Left ventricle myocardium inferior (tissue), 1 donor: ENCODE data around the gene CETN1. TPM values are rescaled to one million over a fixed set of nuclear protein-coding genes. Genes with fewer than 3 reads are reported as not detected.

Experiments
- DNase-seq: peaks from one replicate; pipeline ENCODE4 v3.0.0-alpha.2; 2020
- H3K27ac ChIP-seq: fragments of 200-600 bp; replicated peaks from 2 replicates; pipeline ENCODE4 v1.8.0; 2021
- H3K27me3 ChIP-seq: fragments of 200-600 bp; 2 replicates; pipeline ENCODE4 v1.8.0; 2021; ENCODE audit warnings: low read depth
- H3K36me3 ChIP-seq: fragments of 200-600 bp; 2 replicates; pipeline ENCODE4 v1.8.0; 2021
- H3K4me1 ChIP-seq: fragments of 200-600 bp; 2 replicates; pipeline ENCODE4 v1.8.0; 2021
- H3K4me3 ChIP-seq: fragments of 200-600 bp; 2 replicates; pipeline ENCODE4 v1.8.0; 2021; ENCODE audit warnings: mild to moderate bottlenecking, moderate library complexity
- H3K9me3 ChIP-seq: fragments of 200-600 bp; replicated peaks from 2 replicates; pipeline ENCODE4 v1.8.0; 2021
- intact Hi-C: fragments of 100-400 bp; cut with micrococcal nuclease; formaldehyde crosslinking; loops from one replicate; pipeline ENCODE4 v1.11.0; 2022
- total RNA-seq: library from RNA; stranded (reverse); fragmentation: NEBNext Ultra II Directional; extraction: Animal tissue kit (Norgen Biotek cat#: 25700); gene quantifications from one replicate; pipeline ENCODE4 v1.2.1, GENCODE V29; 2021
- TF ChIP-seq, protein P1 (sequence below): fragments of 200-600 bp; IDR thresholded peaks from 2 replicates; pipeline ENCODE4 v1.8.0; 2021; ENCODE audit warnings: antibody characterized with exemption, mild to moderate bottlenecking, borderline replicate concordance
- donor health status: DM: no; HTN: yes; CAD: no; lungs with severe emphysema.

Gene CETN1
- total RNA-seq, 1 donor from 2014 or later: not detected

GRCh38 chr18:549967-550366 is 30.2 kb upstream of the CETN1 start:
- no peaks in the 10 kb centered on the region for H3K27me3 ChIP-seq
- H3K4me3 ChIP-seq: no peak overlapping the region
- intact Hi-C loops: no loop called here
- no peaks in the 10 kb centered on the region for H3K36me3 ChIP-seq
- H3K4me1 ChIP-seq: no peaks in the 10 kb centered on the region
- no peak overlapping the region for H3K27ac ChIP-seq
- H3K9me3 ChIP-seq: no peaks in the 10 kb centered on the region
- TF ChIP-seq, protein P1, sequence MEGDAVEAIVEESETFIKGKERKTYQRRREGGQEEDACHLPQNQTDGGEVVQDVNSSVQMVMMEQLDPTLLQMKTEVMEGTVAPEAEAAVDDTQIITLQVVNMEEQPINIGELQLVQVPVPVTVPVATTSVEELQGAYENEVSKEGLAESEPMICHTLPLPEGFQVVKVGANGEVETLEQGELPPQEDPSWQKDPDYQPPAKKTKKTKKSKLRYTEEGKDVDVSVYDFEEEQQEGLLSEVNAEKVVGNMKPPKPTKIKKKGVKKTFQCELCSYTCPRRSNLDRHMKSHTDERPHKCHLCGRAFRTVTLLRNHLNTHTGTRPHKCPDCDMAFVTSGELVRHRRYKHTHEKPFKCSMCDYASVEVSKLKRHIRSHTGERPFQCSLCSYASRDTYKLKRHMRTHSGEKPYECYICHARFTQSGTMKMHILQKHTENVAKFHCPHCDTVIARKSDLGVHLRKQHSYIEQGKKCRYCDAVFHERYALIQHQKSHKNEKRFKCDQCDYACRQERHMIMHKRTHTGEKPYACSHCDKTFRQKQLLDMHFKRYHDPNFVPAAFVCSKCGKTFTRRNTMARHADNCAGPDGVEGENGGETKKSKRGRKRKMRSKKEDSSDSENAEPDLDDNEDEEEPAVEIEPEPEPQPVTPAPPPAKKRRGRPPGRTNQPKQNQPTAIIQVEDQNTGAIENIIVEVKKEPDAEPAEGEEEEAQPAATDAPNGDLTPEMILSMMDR: no peak
- no peak for DNase-seq

DNA sequence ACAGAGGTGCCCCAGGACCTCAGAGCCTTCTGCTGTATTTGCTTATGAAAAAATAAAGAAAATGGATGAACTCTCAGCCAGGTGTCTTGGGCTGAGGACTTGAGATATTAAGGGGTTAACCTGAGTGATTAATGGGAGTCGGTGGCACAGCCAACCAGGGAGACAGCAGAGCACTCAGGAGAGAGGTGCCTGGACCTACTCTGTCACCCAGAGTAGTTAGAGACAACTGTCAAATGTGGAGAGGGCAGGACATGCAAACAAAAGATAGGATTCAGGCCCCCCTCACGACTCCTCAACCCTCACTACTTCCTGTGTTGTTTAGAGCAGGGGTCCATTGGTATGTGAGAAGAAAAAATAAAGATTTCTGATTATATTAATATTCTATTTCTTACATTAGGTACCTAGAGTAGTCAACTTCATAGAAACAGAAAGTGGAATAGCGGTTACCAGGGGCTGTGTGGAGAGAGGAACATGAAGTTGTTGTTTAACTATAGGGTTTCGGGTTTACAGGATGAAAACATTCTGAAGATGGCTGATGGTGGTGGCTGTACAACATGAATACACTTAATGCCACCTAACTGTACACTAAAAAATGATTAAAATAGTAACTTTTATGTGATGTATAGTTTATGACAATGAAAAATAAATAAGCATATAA is 28.6 kb upstream of the CETN1 start:
- Histone ChIP-seq H3K27me3 (no peaks in the 10 kb centered on the region), H3K9me3 (no peaks in the 10 kb centered on the region), H3K4me3 (no peak overlapping the region), H3K36me3 (no peaks in the 10 kb centered on the region), H3K4me1 (no peaks in the 10 kb centered on the region), H3K27ac (no peak overlapping the region)
- intact Hi-C loops: no loop called here
- TF ChIP-seq, protein P1: no peak
- no peak for DNase-seq

DNA sequence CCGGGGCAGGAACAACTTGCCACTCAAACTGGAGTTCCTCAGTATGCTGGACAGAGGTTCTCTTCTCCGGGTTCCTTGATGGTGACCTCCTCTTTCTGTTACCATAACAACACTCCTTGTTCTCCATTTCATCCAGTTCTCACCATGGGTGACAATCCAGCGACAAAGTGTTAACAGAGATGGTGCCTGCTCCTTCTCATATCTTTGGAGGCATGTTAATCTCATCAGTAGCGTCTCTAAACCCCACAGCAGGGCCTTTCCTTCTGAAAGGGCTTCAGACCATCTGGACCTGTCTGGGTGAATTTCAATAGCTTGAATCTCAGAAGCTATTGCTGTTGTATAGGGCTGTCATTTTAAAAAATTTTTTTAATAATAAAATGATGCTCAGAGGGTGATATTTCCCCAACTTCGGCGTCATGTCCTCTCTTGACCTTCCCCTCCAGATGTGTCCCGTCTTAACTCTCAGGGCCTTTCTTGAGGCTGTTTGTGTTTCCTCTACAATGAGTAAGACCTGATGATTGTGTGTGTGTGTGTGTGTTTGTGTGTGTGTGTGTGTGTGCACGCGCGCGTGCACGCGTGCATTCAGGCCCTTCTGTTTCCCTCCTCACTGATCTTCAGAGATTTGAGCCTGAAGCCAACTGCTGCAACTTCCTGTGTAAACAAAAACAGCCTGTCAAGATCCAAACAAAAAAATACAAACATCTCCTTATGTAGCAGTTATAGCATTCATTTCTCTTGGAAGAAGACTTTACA is 24.3 kb upstream of the CETN1 start:
- Histone ChIP-seq H3K9me3 (no peaks in the 10 kb centered on the region), H3K4me1 (no peaks in the 10 kb centered on the region), H3K27me3 (no peaks in the 10 kb centered on the region), H3K27ac (no peak overlapping the region), H3K36me3 (no peaks in the 10 kb centered on the region), H3K4me3 (no peak overlapping the region)
- DNase-seq: no peak
- TF ChIP-seq, protein P1: no peak
- intact Hi-C loops: no loop called here

DNA sequence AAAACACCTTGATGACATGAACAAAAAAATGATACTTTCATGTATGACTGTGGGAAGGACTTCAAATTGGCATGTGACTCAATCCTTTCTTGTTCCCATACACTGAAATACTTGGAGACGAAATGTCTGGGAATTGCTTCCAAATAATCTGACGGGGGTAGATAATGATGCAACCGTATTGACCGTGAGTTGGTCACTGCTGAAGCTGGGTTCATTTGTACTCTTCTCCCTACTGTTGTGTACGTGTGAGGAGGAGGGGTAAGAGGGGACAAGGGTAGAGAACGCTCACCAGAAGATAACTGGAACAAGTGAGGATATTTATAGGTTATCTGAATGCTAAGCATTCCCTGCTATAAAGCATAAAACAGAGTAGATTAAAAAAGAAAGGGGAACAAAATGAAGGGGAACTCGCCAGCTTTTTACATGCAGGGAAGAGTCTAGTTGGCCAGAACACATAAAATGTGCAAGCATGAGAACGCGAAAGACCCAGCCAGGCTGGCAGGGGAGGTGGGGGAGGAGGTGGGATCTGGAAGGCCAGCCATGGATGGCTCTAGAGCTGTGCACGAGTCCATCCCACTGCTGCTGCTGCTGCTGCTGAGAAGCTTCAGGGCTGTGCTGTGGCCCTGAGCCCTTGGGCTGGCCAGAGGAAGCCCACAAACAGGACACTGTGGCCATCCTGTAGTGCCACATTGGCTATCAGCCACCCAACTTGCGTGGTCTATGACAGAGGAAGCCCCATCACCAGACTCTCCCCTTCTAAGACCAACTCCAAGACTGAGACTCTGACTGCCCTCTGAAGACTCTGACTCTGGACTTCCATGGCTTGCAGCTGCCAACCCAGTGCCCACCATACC is 15.2 kb upstream of the CETN1 start:
- Histone ChIP-seq H3K9me3 (no peaks in the 10 kb centered on the region), H3K27ac (no peak overlapping the region), H3K4me3 (no peak overlapping the region), H3K27me3 (no peaks in the 10 kb centered on the region), H3K36me3 (no peaks in the 10 kb centered on the region), H3K4me1 (peaks cover 10% of the 10 kb centered on the region)
- intact Hi-C loops: no loop called here
- TF ChIP-seq, protein P1: no peak
- no peak for DNase-seq

DNA sequence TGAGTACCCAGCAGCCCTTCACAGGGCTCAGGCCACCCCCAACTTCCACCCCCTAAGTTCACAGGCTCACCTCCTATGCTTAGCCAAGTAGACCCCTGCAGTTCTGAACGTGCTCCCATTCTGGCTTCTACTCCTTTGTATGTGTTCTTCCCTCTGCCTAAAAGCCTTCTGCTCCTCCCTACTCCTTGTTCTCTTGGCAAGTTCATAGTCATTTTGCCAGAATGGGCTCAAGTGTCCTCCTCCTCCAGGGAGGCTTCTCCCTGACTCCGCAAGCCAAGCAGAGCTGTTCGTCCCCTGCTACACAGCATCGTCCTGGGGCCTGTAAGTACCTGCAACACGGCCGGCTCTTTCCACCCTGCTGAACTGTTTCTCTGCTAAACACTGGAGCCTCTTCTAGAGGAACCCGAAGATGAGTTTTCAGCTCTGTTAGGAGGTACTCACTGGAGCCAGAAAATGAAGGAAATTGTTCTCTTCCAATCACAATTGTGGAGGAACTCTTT is 14.6 kb upstream of the CETN1 start:
- intact Hi-C loops: no loop called here

More for the DNA sequence above, 14.6 kb upstream of the CETN1 start:
- Histone ChIP-seq H3K36me3 (no peaks in the 10 kb centered on the region), H3K9me3 (no peaks in the 10 kb centered on the region), H3K4me3 (no peak overlapping the region), H3K4me1 (peaks cover 10% of the 10 kb centered on the region), H3K27ac (no peak overlapping the region), H3K27me3 (no peaks in the 10 kb centered on the region)
- no peak for DNase-seq
- TF ChIP-seq, protein P1: no peak
